Measurements from ENCODE around the gene EZR. TPM values are rescaled to one million over a fixed set of nuclear protein-coding genes. Genes with fewer than 3 reads are reported as not detected.

Gene EZR
- total RNA-seq, 1 donor from 2014 or later = 489 TPM

- intact Hi-C loops (cut with micrococcal nuclease) = loop anchor here (1.0 to 5.0 kb wide), 12 partner anchors 9 to 289 kb away; no protein-coding TSS in a partner anchor
- H3K27ac Mint-ChIP-seq = peak overlapping the region; percentile 97
- TF ChIP-seq, protein P1, sequence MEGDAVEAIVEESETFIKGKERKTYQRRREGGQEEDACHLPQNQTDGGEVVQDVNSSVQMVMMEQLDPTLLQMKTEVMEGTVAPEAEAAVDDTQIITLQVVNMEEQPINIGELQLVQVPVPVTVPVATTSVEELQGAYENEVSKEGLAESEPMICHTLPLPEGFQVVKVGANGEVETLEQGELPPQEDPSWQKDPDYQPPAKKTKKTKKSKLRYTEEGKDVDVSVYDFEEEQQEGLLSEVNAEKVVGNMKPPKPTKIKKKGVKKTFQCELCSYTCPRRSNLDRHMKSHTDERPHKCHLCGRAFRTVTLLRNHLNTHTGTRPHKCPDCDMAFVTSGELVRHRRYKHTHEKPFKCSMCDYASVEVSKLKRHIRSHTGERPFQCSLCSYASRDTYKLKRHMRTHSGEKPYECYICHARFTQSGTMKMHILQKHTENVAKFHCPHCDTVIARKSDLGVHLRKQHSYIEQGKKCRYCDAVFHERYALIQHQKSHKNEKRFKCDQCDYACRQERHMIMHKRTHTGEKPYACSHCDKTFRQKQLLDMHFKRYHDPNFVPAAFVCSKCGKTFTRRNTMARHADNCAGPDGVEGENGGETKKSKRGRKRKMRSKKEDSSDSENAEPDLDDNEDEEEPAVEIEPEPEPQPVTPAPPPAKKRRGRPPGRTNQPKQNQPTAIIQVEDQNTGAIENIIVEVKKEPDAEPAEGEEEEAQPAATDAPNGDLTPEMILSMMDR (IDR thresholded peaks at IDR 0.05) = no peak
- ATAC-seq (ENCODE audit: low read depth) (peak; percentile 59), DNase-seq (peak; percentile 81)
- ChIA-PET POLR2A (interaction anchor here (0.7 to 15.8 kb wide), 18 partner anchors 9 to 154 kb away, joined by 3 to 454 read pairs (median 12); no protein-coding TSS in a partner anchor), CTCF (interaction anchor here (1.0 to 2.0 kb wide), 4 partner anchors 10 to 141 kb away, joined by 3 to 8 read pairs (median 6); no protein-coding TSS in a partner anchor)
- H3K4me1 Mint-ChIP-seq = peaks cover 63% of the 10 kb centered on the region
- H3K36me3 Mint-ChIP-seq (ENCODE audit: low read depth) = peaks cover 50% of the 10 kb centered on the region
- H3K9me3 Mint-ChIP-seq = no peaks in the 10 kb centered on the region
- peak overlapping the region; percentile 100 for H3K4me3 Mint-ChIP-seq
- no peaks in the 10 kb centered on the region for H3K27me3 Mint-ChIP-seq
Observed at GRCh38 chr6:158817728-158818580, 1.2 kb downstream of the EZR start.

- intact Hi-C loops (cut with micrococcal nuclease) = loop anchor here (1.0 to 5.0 kb wide), 4 partner anchors 8 to 290 kb away; no protein-coding TSS in a partner anchor
- POLR2A ChIA-PET = interaction anchor here (0.6 to 4.3 kb wide), 14 partner anchors 8 to 155 kb away, joined by 3 to 113 read pairs (median 4); no protein-coding TSS in a partner anchor
- TF ChIP-seq, protein P1 (IDR thresholded peaks at IDR 0.05) = no peak
- DNase-seq = no peak
- no peak for ATAC-seq (ENCODE audit: low read depth)
- no peaks in the 10 kb centered on the region for H3K9me3 Mint-ChIP-seq
- H3K4me3 Mint-ChIP-seq = peak overlapping the region; percentile 100
- CTCF ChIA-PET = interaction anchor here (0.6 to 2.0 kb wide), 5 partner anchors 9 to 142 kb away, joined by 3 to 8 read pairs (median 5); no protein-coding TSS in a partner anchor
- peaks cover 59% of the 10 kb centered on the region for H3K36me3 Mint-ChIP-seq (ENCODE audit: low read depth)
- peaks cover 66% of the 10 kb centered on the region for H3K4me1 Mint-ChIP-seq
- H3K27ac Mint-ChIP-seq = peak overlapping the region; percentile 97
- no peaks in the 10 kb centered on the region for H3K27me3 Mint-ChIP-seq
Observed at GRCh38 chr6:158816803-158817727, 2.1 kb downstream of the EZR start.

DNA sequence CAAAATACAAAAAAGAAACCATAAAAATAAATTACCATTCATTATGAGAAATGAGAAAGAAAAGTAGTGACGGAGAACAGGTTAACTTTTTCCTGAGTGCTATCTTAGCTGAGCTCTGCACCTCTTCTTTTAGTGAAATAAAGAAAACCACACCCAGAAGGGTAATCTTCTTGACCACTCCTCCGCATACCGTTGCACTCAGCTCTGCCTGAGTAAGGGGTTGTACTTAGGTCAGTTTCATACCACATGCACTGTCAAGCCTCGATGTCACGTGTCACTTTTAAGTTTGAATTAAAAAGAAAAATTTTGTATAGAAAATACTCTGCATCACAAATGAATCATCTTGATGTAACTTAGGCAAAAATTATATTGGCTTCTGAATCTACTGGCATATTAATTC, 2.8 kb downstream of the EZR start:
- TF ChIP-seq, protein P1 (IDR thresholded peaks at IDR 0.05) = no peak
- ChIA-PET POLR2A (interaction anchor here (1.8 to 4.3 kb wide), 4 partner anchors 11 to 101 kb away, joined by 10 to 113 read pairs (median 30); no protein-coding TSS in a partner anchor), CTCF (interaction anchor here (0.7 to 2.0 kb wide), 3 partner anchors 8 to 142 kb away, joined by 3 to 7 read pairs (median 5); no protein-coding TSS in a partner anchor)
- DNase-seq = no peak
- intact Hi-C loops (cut with micrococcal nuclease) = loop anchor here (5.0 kb wide), 2 partner anchors 169 to 291 kb away; no protein-coding TSS in a partner anchor
- H3K27ac Mint-ChIP-seq = peak overlapping the region; percentile 97
- peaks cover 67% of the 10 kb centered on the region for H3K36me3 Mint-ChIP-seq (ENCODE audit: low read depth)
- no peaks in the 10 kb centered on the region for H3K9me3 Mint-ChIP-seq
- peak overlapping the region; percentile 100 for H3K4me3 Mint-ChIP-seq
- ATAC-seq (ENCODE audit: low read depth) = no peak
- peaks cover 71% of the 10 kb centered on the region for H3K4me1 Mint-ChIP-seq
- H3K27me3 Mint-ChIP-seq = no peaks in the 10 kb centered on the region

GRCh38 chr6:158815907-158816306, 3.3 kb downstream of the EZR start:
- Mint-ChIP-seq H3K4me3 (peak overlapping the region; percentile 100), H3K9me3 (no peaks in the 10 kb centered on the region), H3K36me3 (ENCODE audit: low read depth) (peaks cover 70% of the 10 kb centered on the region), H3K27me3 (no peaks in the 10 kb centered on the region), H3K4me1 (peaks cover 73% of the 10 kb centered on the region), H3K27ac (peak overlapping the region; percentile 97)
- intact Hi-C loops (cut with micrococcal nuclease) = loop anchor here (5.0 kb wide), 2 partner anchors 169 to 291 kb away; no protein-coding TSS in a partner anchor
- POLR2A ChIA-PET = interaction anchor here (2.1 to 4.3 kb wide), 3 partner anchors 11 to 100 kb away, joined by 14 to 113 read pairs (median 46); no protein-coding TSS in a partner anchor
- TF ChIP-seq, protein P1 (IDR thresholded peaks at IDR 0.05) = no peak
- no peak for ATAC-seq (ENCODE audit: low read depth)
- no peak for DNase-seq
- CTCF ChIA-PET = interaction anchor here (0.7 to 2.0 kb wide), 2 partner anchors 22 to 143 kb away, joined by 3 to 7 read pairs; no protein-coding TSS in a partner anchor
